Measurements from ENCODE around the gene HNRNPUL2.
A peak's percentile ranks its signal among the peaks of the same experiment; 100 is the strongest.

Gene HNRNPUL2

GRCh38 chr11:62724171-62724570 is 3.1 kb downstream of the HNRNPUL2 start:
- no peak overlapping the region for H3K27ac ChIP-seq
- TF ChIP-seq CTCF (conservative IDR thresholded peaks at IDR 0.05) (no peak), ZFX (IDR thresholded peaks at IDR 0.05) (no peak)

DNA sequence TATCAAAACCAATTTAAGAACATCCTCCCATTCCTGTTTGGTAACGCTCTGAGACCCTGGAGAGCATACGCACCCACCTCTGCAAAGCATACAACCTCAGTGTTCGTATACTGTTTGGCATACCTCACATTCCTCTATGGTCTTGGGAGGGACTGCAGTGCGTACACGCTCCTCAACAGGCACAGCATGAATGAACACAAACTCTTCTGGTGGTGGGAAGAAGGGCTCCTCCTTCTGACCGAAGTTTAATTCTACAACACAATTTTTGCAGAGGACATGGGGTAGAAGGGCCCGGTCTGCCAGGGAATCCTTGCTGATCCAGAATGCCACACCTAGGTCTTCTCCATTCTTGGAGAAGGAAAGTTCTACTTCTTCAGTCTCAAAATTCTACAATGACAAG is 5.3 kb downstream of the HNRNPUL2 start:
- TF ChIP-seq ZFX (IDR thresholded peaks at IDR 0.05) (no peak), CTCF (conservative IDR thresholded peaks at IDR 0.05) (no peak; the same call in 1 of the 2 replicates)
- H3K27ac ChIP-seq = no peak overlapping the region

- H3K27ac ChIP-seq = peak overlapping the region; percentile 37
- TF ChIP-seq CTCF (conservative IDR thresholded peaks at IDR 0.05) (no peak), ZFX (IDR thresholded peaks at IDR 0.05) (no peak)
Observed at GRCh38 chr11:62719302-62719978, 7.8 kb downstream of the HNRNPUL2 start.

DNA sequence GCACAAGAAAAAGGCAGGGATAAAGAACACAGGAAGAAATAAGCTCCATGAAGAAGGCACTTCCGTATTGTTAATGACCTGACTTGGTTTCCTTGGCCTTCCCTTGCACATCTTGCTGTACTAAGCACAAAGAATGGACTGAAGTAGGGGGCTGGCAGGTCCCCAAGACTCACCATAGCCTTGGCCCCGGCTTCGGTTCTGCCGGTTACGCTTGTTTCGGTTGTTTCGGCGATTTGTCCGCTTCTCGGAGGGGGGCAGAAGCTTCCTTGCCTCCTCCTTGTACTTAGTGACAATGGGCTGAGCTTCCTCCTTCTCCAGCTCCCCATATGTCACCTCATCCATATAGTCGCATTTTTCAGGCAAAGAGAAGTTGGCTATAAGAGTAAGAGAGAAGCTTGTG is 10.4 kb downstream of the HNRNPUL2 start:
- TF ChIP-seq CTCF (conservative IDR thresholded peaks at IDR 0.05) (no peak), ZFX (IDR thresholded peaks at IDR 0.05) (no peak)
- peak overlapping the region; percentile 36; the same call in 1 of the 2 replicates for H3K27ac ChIP-seq

DNA sequence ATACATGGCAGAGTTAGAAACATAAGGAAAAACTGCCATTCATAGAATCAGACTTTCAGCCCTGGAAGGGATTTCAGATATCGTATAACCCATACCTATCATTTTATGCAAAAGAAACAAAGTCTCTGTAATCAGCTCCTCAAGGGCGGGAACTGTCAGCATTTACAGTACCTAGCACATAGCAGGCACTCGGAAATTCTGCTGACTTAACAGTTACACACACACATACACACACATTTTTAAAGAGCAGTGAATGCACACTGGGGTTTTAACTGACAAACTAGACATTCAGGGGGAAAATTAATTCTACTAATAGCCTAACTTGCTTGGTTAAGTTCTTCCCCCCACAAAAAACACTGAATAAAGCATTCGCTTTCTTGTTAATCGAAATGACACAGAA is 11.1 kb downstream of the HNRNPUL2 start:
- TF ChIP-seq ZFX (IDR thresholded peaks at IDR 0.05) (no peak), CTCF (conservative IDR thresholded peaks at IDR 0.05) (no peak)
- no peak overlapping the region for H3K27ac ChIP-seq

GRCh38 chr11:62715150-62716130 is 11.8 kb downstream of the HNRNPUL2 start:
- TF ChIP-seq CTCF (conservative IDR thresholded peaks at IDR 0.05) (no peak), ZFX (IDR thresholded peaks at IDR 0.05) (no peak)
- H3K27ac ChIP-seq = no peak overlapping the region

GRCh38 chr11:62713343-62713742 is 13.9 kb downstream of the HNRNPUL2 start:
- no peak for TF ChIP-seq CTCF (conservative IDR thresholded peaks at IDR 0.05)
- TF ChIP-seq ZFX (IDR thresholded peaks at IDR 0.05) = no peak
- H3K27ac ChIP-seq = no peak overlapping the region
